IPS DF 19.7 (cell line): Measurements from ENCODE around the gene ELMO3.

Experiments used
- DNase-seq: peaks from one replicate; pipeline ENCODE4 v3.0.0-alpha.2; 2013; ENCODE audit warnings: low read depth, low spot score

The ELMO3 gene

GRCh38 chr16:67197704-67198103, 1.2 kb upstream of the ELMO3 start:
- DNase-seq = no peak

GRCh38 chr16:67198238-67198734, 645 bp upstream of the ELMO3 start:
- DNase-seq = no peak

GRCh38 chr16:67199808-67200198, 872 bp downstream of the ELMO3 start:
- DNase-seq = no peak

GRCh38 chr16:67200491-67200890, 1.6 kb downstream of the ELMO3 start:
- no peak for DNase-seq

- no peak for DNase-seq
Measured at GRCh38 chr16:67201411-67202345, 2.7 kb downstream of the ELMO3 start.

GRCh38 chr16:67202426-67202825, 3.5 kb downstream of the ELMO3 start:
- DNase-seq = no peak

- no peak for DNase-seq
Measured at GRCh38 chr16:67202956-67203493, 4.1 kb downstream of the ELMO3 start.

- no peak for DNase-seq
Measured at GRCh38 chr16:67204076-67204475, 5.1 kb downstream of the ELMO3 start.

GRCh38 chr16:67206129-67206837, 7.4 kb downstream of the ELMO3 start:
- DNase-seq = no peak

GRCh38 chr16:67206838-67207248, 7.9 kb downstream of the ELMO3 start:
- no peak for DNase-seq

- no peak for DNase-seq
Measured at GRCh38 chr16:67207249-67208091, 8.5 kb downstream of the ELMO3 start.

GRCh38 chr16:67208154-67208896, 9.4 kb downstream of the ELMO3 start:
- DNase-seq = no peak

GRCh38 chr16:67209565-67209964, 10.6 kb downstream of the ELMO3 start:
- DNase-seq = no peak

GRCh38 chr16:67210069-67210937, 11.4 kb downstream of the ELMO3 start:
- DNase-seq = no peak

GRCh38 chr16:67211674-67212073, 12.7 kb downstream of the ELMO3 start:
- DNase-seq = no peak

- DNase-seq = no peak
Measured at GRCh38 chr16:67212766-67213165, 13.8 kb downstream of the ELMO3 start.

GRCh38 chr16:67213197-67214019, 14.5 kb downstream of the ELMO3 start:
- no peak for DNase-seq

GRCh38 chr16:67215706-67216105, 16.8 kb downstream of the ELMO3 start:
- no peak for DNase-seq
